22Rv1 (cell line): ENCODE data around the gene TRUB2.

Source experiments
- H3K27ac ChIP-seq: fragments of 450-650 bp; 2 replicates; pipeline ENCODE4 v1.5.1; 2017
- ZFX ChIP-seq: fragments of 450-650 bp; IDR thresholded peaks from 2 replicates; pipeline ENCODE4 v1.6.1; 2017; ENCODE audit warnings: antibody characterized with exemption, borderline replicate concordance
- TF ChIP-seq, protein P1 (sequence below): fragments of 450-650 bp; IDR thresholded peaks from 2 replicates; pipeline ENCODE4 v1.5.1; 2017; ENCODE audit warnings: mild to moderate bottlenecking

The TRUB2 gene

DNA sequence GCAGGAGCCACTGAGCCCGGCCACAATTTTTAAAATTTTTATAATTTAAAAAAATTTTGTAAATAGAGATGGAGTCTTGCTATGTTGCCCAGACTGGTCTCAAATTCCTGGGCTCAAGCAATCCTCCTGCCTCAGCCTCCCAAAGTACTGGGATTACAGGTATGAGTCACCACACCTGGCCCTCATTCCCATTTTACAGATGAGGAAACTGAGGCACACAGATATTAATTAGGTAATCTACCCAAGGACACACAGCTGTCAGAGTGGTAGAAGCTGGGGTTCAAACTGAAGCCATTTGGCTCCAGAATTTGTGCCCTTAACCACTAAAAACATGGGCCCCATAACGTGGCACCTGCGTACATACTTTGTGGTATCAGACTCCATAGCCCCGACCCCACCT, 7.5 kb downstream of the TRUB2 start:
- TF ChIP-seq, protein P1, sequence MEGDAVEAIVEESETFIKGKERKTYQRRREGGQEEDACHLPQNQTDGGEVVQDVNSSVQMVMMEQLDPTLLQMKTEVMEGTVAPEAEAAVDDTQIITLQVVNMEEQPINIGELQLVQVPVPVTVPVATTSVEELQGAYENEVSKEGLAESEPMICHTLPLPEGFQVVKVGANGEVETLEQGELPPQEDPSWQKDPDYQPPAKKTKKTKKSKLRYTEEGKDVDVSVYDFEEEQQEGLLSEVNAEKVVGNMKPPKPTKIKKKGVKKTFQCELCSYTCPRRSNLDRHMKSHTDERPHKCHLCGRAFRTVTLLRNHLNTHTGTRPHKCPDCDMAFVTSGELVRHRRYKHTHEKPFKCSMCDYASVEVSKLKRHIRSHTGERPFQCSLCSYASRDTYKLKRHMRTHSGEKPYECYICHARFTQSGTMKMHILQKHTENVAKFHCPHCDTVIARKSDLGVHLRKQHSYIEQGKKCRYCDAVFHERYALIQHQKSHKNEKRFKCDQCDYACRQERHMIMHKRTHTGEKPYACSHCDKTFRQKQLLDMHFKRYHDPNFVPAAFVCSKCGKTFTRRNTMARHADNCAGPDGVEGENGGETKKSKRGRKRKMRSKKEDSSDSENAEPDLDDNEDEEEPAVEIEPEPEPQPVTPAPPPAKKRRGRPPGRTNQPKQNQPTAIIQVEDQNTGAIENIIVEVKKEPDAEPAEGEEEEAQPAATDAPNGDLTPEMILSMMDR, result no peak
- TF ChIP-seq ZFX, result no peak

DNA sequence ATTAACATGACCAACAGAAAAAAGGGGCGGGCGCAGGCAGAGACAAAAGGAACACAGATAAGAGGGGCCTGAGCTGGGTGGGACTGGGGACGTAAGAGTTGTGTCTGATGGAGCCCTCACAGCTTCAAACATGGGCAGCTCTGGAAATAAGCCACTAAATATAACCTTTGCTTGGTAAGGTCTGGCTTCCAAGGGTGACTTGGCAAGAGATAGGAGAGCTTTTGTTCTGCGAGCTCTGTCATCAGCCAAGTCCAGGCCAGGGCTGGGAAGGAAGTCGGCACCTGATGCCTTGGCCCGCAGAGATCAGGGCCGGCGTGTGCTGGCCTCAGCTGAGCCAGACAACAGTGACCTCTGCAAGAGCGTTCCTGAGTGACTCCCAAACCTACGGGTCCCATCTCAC, 11.8 kb downstream of the TRUB2 start:
- H3K27ac ChIP-seq, result no peak overlapping the region
- TF ChIP-seq, protein P1, result no peak
- TF ChIP-seq ZFX, result no peak

More for the DNA sequence above, 7.5 kb downstream of the TRUB2 start:
- H3K27ac ChIP-seq, result no peak overlapping the region

DNA sequence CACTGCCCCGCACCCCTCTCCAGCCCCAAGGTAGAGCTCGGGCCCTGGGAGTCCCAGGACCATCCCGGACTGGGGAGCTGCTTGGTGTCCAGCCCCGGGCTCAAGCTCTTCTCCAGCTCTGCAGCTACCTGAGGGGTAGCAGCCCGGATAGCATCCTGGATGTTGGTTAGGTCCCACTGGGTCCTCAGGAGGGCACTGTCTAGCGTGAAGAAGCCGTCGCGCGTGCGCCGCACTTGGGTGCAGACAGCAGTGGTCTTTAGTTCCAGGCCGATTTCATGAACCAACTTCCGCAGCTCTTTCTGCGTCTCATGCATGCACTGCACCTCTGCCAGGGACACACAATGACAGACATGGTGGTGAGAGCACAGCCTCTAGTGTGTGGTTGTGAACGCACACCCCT, 12.7 kb downstream of the TRUB2 start:
- no peak overlapping the region for H3K27ac ChIP-seq

DNA sequence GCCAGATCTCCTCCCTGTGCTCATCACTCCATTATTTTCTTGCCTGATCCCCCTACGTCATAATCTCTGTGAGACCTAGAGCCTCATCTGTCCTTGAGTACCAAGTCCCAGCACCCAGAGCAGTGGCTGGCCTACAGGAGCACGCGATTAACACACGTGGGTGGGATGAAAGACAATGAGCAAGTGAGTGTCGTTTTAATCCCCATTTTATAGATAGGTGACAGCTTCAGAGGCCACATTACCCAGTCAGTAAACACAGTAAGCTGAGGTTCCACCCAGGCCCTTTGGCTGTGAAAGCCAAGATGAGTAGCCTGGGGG, 17.3 kb downstream of the TRUB2 start:
- TF ChIP-seq ZFX, result no peak
- TF ChIP-seq, protein P1, result no peak
- H3K27ac ChIP-seq, result no peak overlapping the region

More for the DNA sequence above, 12.7 kb downstream of the TRUB2 start:
- TF ChIP-seq, protein P1, result no peak
- TF ChIP-seq ZFX, result no peak

DNA sequence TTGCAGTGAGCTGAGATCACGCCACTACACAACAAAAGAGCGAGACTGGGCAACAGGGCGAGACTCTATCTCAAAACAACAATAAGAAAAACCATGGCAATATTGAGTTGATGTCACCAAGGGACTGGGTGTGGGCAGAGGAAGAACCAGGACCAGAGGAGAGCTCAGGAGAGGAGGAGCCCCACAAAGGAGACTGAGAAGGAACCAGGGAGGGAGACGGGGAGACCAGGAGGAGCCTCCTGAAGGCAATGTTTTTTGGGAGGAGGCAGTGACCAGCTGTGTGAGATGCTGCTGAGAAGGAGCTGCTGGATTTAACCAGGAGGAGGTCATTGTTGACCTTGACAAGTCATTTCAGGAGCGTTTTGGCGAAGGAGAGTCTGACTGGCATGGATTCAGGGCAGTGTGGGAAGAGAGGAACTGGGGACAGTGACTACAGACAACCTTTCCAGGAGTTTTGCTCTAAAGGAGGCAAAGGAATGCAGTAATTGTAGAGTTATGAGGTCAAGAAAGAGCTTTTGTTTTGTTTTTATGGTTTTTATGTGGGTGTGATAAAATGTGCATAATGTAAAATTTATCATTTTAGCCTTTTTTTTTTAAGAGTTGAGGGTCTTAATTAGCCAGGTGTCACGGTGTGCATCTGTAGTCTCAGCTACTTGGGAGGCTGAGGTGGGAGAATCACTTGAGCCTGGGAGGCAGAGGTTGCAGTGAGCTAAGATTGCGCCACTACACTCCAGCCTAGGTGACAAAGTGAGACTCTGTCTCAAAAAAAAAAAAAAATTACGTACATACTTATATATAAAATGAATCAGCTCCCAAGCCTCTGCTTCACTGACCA, 17.9 kb downstream of the TRUB2 start:
- no peak overlapping the region for H3K27ac ChIP-seq
- TF ChIP-seq, protein P1, result no peak
- TF ChIP-seq ZFX, result no peak

DNA sequence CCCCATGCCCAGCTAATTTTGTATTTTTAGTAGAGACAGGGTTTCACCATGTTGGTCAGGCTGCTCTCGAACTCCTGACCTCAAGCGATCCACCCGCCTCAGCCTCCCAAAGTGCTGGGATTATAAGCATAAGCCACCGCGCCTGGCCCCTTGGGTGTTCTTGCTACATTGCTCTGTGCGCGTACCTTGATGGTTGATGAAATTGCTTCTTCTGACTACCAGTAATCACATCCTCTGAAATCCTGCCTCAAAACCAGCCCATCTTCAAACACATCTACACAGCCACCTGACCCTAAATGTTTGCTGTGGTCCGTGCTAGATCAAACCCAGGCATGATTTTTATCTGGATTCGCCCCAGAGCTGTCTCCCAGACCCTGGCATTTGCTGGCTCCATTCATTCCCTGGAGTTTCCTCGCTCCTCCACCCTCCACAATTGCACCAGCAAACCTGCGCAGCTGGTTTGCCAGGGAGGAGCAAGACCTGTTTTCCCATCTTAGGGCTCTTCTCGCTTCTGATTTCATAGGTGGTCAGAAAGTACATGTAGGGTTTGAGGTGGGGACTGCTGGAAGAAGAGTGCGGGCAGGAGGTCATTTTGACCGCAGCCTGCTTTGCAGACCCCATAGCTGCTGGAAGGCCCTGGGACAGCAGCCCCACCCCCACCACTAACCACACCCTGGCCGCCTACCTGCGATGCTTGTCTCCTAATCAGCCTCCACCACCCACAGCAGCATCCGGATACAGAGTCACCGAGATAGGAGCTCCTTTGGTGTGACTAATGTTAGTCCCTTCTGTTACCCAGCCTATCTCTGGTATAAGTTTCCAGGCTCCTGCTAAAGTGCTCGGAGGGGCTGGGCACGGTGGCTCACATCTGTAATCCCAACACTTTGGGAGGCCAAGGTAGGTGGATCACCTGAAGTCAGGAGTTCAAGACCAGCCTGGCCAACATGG, 23.4 kb downstream of the TRUB2 start:
- no peak overlapping the region for H3K27ac ChIP-seq
- TF ChIP-seq ZFX, result no peak
- TF ChIP-seq, protein P1, result no peak

DNA sequence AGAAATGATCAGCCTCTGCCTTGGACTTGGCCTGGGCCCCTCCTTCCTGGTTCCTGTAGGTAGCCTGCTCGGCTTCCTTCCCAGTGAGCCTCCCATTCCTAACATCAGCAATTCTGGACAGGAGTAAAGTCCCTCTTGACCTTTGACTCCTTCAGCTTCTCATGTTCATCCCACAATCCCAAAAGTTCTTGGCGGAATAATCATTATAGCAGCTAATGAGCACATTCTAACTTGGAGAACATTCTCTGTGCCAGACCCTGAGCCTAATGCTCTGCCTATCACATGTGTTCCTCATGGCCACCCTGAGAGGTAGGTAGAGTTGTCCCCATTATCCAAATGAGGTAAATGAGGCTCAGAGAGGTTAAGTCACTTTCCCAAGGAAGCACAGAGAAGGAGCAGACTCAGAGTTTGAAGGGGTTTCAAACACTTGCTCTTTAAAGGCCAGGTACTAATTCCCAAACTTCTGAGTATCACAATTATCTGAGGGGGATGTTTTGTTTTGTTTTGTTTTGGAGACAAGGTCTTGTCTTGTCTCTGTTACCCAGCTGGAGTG, 24.9 kb downstream of the TRUB2 start:
- no peak for TF ChIP-seq ZFX
- TF ChIP-seq, protein P1, result no peak
- H3K27ac ChIP-seq, result no peak overlapping the region
